ENCODE measurements around the gene HLA-DRB1. TPM values are rescaled to one million over a fixed set of nuclear protein-coding genes. Genes with fewer than 3 reads are reported as not detected.

The HLA-DRB1 gene
- total RNA-seq, 2 donors from 2014 or later = 9.9 to 14.6 TPM

DNA sequence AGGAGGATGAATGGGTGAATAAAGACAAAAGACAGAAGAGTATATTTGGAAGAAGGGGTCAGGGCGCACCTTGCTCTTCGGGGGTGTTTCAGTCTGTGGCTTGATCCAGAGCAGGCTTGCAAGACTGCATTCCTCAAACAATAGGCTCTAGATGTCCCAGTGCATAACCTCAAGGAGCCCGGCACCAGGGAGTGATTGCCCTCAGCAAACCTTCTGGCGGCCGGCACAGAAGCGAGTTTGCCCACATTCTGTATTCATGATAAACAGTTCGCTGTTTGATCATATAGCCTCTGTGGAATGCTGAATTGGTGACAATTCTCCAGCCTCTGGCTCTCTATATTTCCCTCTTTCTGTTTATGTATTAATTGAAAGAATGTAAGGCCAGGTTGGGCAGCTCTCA is 29.9 kb downstream of the HLA-DRB1 start:
- WGBS, 2 experiments (ENCODE audit: insufficient coverage in 1 of 2, insufficient read length in 1 of 2) = 92 to 96% methylated on average over 2 to 7 of the region's 7 CpGs
- no peaks in the 10 kb centered on the region for H3K9me3 ChIP-seq (ENCODE audit: control insufficient read depth, low read length)
- no peaks in the 10 kb centered on the region for H3K4me1 Mint-ChIP-seq
- H3K4me3 ChIP-seq (ENCODE audit: low read length) = no peak overlapping the region
- no peaks in the 10 kb centered on the region for H3K36me3 Mint-ChIP-seq (ENCODE audit: low read depth)
- no peak overlapping the region for H3K27ac Mint-ChIP-seq
- H3K27me3 Mint-ChIP-seq (ENCODE audit: insufficient read depth) = peaks cover 40% of the 10 kb centered on the region
- H3K9me3 Mint-ChIP-seq = peaks cover 3% of the 10 kb centered on the region
- H3K4me3 Mint-ChIP-seq = no peak overlapping the region
- no peaks in the 10 kb centered on the region for H3K36me3 ChIP-seq (ENCODE audit: control insufficient read depth, insufficient read depth, low read length)
- no peaks in the 10 kb centered on the region for H3K27me3 ChIP-seq (ENCODE audit: control insufficient read depth, insufficient read depth, low read length, poor library complexity, severe bottlenecking)
- H3K4me1 ChIP-seq (ENCODE audit: control insufficient read depth, insufficient read depth, low read length) = no peaks in the 10 kb centered on the region
- no peak overlapping the region for H3K9ac ChIP-seq (ENCODE audit: extremely low read depth, low read length, poor library complexity, severe bottlenecking)
- DNase-seq = no peak
- TF ChIP-seq, protein P1, sequence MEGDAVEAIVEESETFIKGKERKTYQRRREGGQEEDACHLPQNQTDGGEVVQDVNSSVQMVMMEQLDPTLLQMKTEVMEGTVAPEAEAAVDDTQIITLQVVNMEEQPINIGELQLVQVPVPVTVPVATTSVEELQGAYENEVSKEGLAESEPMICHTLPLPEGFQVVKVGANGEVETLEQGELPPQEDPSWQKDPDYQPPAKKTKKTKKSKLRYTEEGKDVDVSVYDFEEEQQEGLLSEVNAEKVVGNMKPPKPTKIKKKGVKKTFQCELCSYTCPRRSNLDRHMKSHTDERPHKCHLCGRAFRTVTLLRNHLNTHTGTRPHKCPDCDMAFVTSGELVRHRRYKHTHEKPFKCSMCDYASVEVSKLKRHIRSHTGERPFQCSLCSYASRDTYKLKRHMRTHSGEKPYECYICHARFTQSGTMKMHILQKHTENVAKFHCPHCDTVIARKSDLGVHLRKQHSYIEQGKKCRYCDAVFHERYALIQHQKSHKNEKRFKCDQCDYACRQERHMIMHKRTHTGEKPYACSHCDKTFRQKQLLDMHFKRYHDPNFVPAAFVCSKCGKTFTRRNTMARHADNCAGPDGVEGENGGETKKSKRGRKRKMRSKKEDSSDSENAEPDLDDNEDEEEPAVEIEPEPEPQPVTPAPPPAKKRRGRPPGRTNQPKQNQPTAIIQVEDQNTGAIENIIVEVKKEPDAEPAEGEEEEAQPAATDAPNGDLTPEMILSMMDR (conservative IDR thresholded peaks at IDR 0.05) = no peak
- H3K27ac ChIP-seq (ENCODE audit: low read depth, low read length) = no peak overlapping the region

DNA sequence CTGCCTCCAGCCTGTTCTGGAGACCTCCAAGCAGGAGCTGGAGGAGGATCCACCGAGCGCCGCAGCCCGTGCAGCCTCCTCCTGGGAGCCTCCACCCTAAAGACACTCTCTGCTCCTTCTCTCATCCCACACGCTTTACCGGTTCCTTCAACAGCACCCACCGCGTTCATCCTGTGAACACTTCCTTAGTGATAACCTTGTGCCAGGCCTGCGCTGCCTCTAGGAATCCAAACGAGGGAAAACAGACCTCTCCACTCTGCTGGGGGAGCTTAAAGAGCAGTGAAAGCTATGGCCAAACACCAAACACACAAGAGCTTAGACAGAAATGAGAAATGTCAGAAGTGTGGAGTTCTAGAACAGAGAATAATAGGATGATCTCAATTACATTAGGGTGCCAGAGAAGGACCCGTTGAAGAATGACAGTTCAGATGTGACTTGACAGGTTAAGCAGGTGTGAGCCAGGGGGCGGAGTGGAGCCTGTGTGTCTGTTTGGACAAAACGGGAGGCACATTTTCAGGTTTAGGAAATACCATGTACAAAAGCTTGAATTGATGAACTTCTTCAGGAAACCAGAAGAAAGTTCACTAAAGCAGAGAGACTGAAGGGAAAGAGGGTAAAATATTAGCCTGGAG is 31.1 kb downstream of the HLA-DRB1 start:
- Mint-ChIP-seq H3K36me3 (ENCODE audit: low read depth) (no peaks in the 10 kb centered on the region), H3K9me3 (peaks cover 3% of the 10 kb centered on the region), H3K4me3 (no peak overlapping the region), H3K27me3 (ENCODE audit: insufficient read depth) (peaks cover 29% of the 10 kb centered on the region), H3K4me1 (peaks cover 4% of the 10 kb centered on the region), H3K27ac (no peak overlapping the region)
- TF ChIP-seq, protein P1 (conservative IDR thresholded peaks at IDR 0.05) = no peak
- 73 to 78% methylated on average over 6 to 13 of the region's 13 CpGs for WGBS, 2 experiments (ENCODE audit: insufficient coverage in 1 of 2, insufficient read length in 1 of 2)
- no peaks in the 10 kb centered on the region for H3K27me3 ChIP-seq (ENCODE audit: control insufficient read depth, insufficient read depth, low read length, poor library complexity, severe bottlenecking)
- H3K9me3 ChIP-seq (ENCODE audit: control insufficient read depth, low read length) = no peaks in the 10 kb centered on the region
- H3K4me1 ChIP-seq (ENCODE audit: control insufficient read depth, insufficient read depth, low read length) = no peaks in the 10 kb centered on the region
- no peak overlapping the region for H3K9ac ChIP-seq (ENCODE audit: extremely low read depth, low read length, poor library complexity, severe bottlenecking)
- H3K36me3 ChIP-seq (ENCODE audit: control insufficient read depth, insufficient read depth, low read length) = no peaks in the 10 kb centered on the region
- no peak overlapping the region for H3K4me3 ChIP-seq (ENCODE audit: low read length)
- no peak overlapping the region for H3K27ac ChIP-seq (ENCODE audit: low read depth, low read length)
- DNase-seq = no peak

DNA sequence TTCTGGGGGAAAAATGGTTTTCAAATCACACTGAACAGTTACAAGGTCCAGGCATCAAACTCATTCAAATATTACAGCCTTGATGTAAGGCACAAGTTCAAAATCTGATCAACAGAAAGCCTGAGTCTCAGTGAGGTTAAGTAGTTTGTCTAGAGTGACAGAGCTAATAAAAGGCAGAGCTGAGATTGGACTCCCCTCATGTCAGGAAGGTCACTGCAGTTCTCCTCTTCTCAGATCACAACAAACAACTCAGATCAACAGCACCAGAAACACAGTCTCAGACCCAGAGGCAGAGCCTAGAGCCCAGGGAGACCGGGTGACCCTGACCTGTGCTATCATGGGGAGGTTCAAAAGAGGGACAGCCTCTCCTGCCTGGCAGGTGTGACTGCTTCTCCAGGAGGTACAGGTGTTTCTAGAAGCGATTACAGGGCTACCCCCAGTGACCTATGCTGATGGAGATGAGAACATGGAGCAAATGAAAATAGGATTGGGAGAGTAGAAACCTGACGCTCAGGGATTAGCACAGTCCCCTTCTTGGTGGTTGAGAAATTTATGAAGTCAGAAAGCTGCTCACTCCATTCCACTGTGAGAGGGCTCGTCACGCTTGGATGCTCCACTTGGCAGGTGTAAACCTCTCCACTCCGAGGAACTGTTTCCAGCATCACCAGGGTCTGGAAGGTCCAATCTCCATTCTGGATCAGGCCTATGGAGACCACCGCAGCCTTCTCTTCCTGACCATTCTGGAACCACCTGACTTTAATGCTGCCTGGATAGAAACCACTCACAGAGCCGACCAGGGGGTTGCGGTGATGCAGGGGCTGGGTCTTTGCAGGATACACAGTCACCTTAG is 35.3 kb downstream of the HLA-DRB1 start:
- no peaks in the 10 kb centered on the region for H3K36me3 Mint-ChIP-seq (ENCODE audit: low read depth)
- peaks cover 15% of the 10 kb centered on the region for H3K4me1 Mint-ChIP-seq
- Histone ChIP-seq H3K27ac (ENCODE audit: low read depth, low read length) (no peak overlapping the region), H3K36me3 (ENCODE audit: control insufficient read depth, insufficient read depth, low read length) (no peaks in the 10 kb centered on the region), H3K27me3 (ENCODE audit: control insufficient read depth, insufficient read depth, low read length, poor library complexity, severe bottlenecking) (no peaks in the 10 kb centered on the region), H3K4me3 (ENCODE audit: low read length) (no peak overlapping the region), H3K4me1 (ENCODE audit: control insufficient read depth, insufficient read depth, low read length) (no peaks in the 10 kb centered on the region), H3K9ac (ENCODE audit: extremely low read depth, low read length, poor library complexity, severe bottlenecking) (no peak overlapping the region), H3K9me3 (ENCODE audit: control insufficient read depth, low read length) (no peaks in the 10 kb centered on the region)
- H3K27me3 Mint-ChIP-seq (ENCODE audit: insufficient read depth) = peaks cover 5% of the 10 kb centered on the region
- peaks cover under 1% of the 10 kb centered on the region for H3K9me3 Mint-ChIP-seq
- TF ChIP-seq, protein P1 (conservative IDR thresholded peaks at IDR 0.05) = no peak
- WGBS, 2 experiments (ENCODE audit: insufficient coverage in 1 of 2, insufficient read length in 1 of 2) = 80 to 91% methylated on average over 1 to 9 of the region's 9 CpGs
- H3K4me3 Mint-ChIP-seq = no peak overlapping the region
- H3K27ac Mint-ChIP-seq = no peak overlapping the region
- no peak for DNase-seq
